HepG2 (cell line): ENCODE results near the gene E2F3. TPM values are rescaled to one million over a fixed set of nuclear protein-coding genes. Genes with fewer than 3 reads are reported as not detected.

Experiments
- AGO1 ChIP-seq: fragments of 200-400 bp; formaldehyde crosslinking; IDR thresholded peaks from 2 replicates; pipeline ENCODE4 v1.6.1; 2017; ENCODE audit warnings: mild to moderate bottlenecking, low read depth, low read length, moderate library complexity; ENCODE audit not compliant: poor library complexity, severe bottlenecking
- IKZF1 ChIP-seq: fragments of 450-650 bp; IDR thresholded peaks from 2 replicates; pipeline ENCODE4 v1.7.1; 2016
- MED1 ChIP-seq: sonication (generic); formaldehyde crosslinking; IDR thresholded peaks from 2 replicates; pipeline ENCODE4 v1.4.0; 2020; ENCODE audit warnings: missing genetic modification reagents
- MYC ChIP-seq: sonication (generic); formaldehyde crosslinking; IDR thresholded peaks from 2 replicates; pipeline ENCODE4 v1.9.0; 2021; ENCODE audit warnings: missing genetic modification reagents, borderline replicate concordance
- REXO4 ChIP-seq: sonication (generic); formaldehyde crosslinking; IDR thresholded peaks from 2 replicates; pipeline ENCODE4 v1.8.0; 2022; ENCODE audit warnings: missing genetic modification reagents, mild to moderate bottlenecking, borderline replicate concordance
- SNRNP70 ChIP-seq: fragments of 200-400 bp; formaldehyde crosslinking; IDR thresholded peaks from 2 replicates; pipeline ENCODE4 v1.6.1; 2017; ENCODE audit warnings: mild to moderate bottlenecking, low read depth, low read length, moderate library complexity
- SOX13 ChIP-seq, 3 experiments: fragments of 450-650 bp in 1 of 3; sonication (generic) in 1 of 3; formaldehyde crosslinking in 1 of 3; IDR thresholded peaks in 2 of 3; conservative IDR thresholded peaks in 1 of 3; 2 replicates each; pipeline versions ENCODE4 v1.5.0 to v1.6.1; 2016 to 2020; ENCODE audit warnings: antibody characterized with exemption in 1 of 3, mild to moderate bottlenecking in 1 of 3, missing compliant biosample characterization in 1 of 3, missing genetic modification reagents in 1 of 3, moderate library complexity in 1 of 3
- TEF ChIP-seq: sonication (generic); formaldehyde crosslinking; IDR thresholded peaks from 2 replicates; pipeline ENCODE4 v1.5.0; 2020; ENCODE audit warnings: missing genetic modification reagents
- YY1 ChIP-seq: IDR thresholded peaks from 2 replicates; pipeline ENCODE4 v1.6.1; 2011; ENCODE audit warnings: low read length, low read depth, moderate library complexity, mild to moderate bottlenecking; ENCODE audit not compliant: insufficient read depth, insufficient replicate concordance
- ZBTB14 ChIP-seq: sonication (generic); formaldehyde crosslinking; IDR thresholded peaks from 2 replicates; pipeline ENCODE4 v1.4.0; 2020; ENCODE audit warnings: missing genetic modification reagents
- ZNF232 ChIP-seq: sonication (generic); formaldehyde crosslinking; IDR thresholded peaks from 2 replicates; pipeline ENCODE4 v1.4.0; 2020; ENCODE audit warnings: missing genetic modification reagents, borderline replicate concordance
- ZNF569 ChIP-seq: sonication (generic); formaldehyde crosslinking; IDR thresholded peaks from 2 replicates; pipeline ENCODE4 v1.5.0; 2020; ENCODE audit warnings: mild to moderate bottlenecking, missing genetic modification reagents, moderate library complexity, borderline replicate concordance
- ZNF839 ChIP-seq: sonication (generic); formaldehyde crosslinking; IDR thresholded peaks from 2 replicates; pipeline ENCODE4 v1.4.0; 2020; ENCODE audit warnings: missing genetic modification reagents, mild to moderate bottlenecking, borderline replicate concordance
- ZSCAN22 ChIP-seq: sonication (generic); formaldehyde crosslinking; IDR thresholded peaks from 2 replicates; pipeline ENCODE4 v1.4.0; 2020; ENCODE audit warnings: mild to moderate bottlenecking, missing genetic modification reagents
- polyA plus RNA-seq, 8 experiments: library from polyadenylated mRNA; depleted of rRNA in 3 of 8; stranded (reverse) in 7 of 8; unstranded in 1 of 8; fragments of >200 nt; fragmentation: Illumina TruSeq in 4 of 8; extraction: Trizol in 4 of 8; gene quantifications; 2 replicates each; pipeline versions ENCODE4 v1.2.1 to v1.2.3, GENCODE V29; 2011 to 2016; ENCODE audit warnings: low read depth in 4 of 8, missing spikeins in 1 of 8, mixed read lengths in 1 of 8; ENCODE audit not compliant: insufficient read depth in 1 of 8
- total RNA-seq, 5 experiments: library from RNA; depleted of rRNA; stranded (reverse); fragments of >200 nt; fragmentation: Illumina TruSeq; extraction: Trizol; gene quantifications; 2 replicates each; pipeline ENCODE4 v1.2.3, GENCODE V29; 2016; ENCODE audit warnings: low read depth in 1 of 5
- TF ChIP-seq, protein P1 (sequence below): sonication (generic); formaldehyde crosslinking; IDR thresholded peaks from one replicate; pipeline ENCODE4 v1.5.1; 2020; ENCODE audit warnings: mild to moderate bottlenecking, missing genetic modification reagents; ENCODE audit errors: not compliant biosample characterization
- TF ChIP-seq, protein P2 (sequence below): sonication (generic); formaldehyde crosslinking; IDR thresholded peaks from 2 replicates; pipeline ENCODE4 v1.8.0; 2022; ENCODE audit warnings: mild to moderate bottlenecking, missing genetic modification reagents, borderline replicate concordance

E2F3 gene
- total and polyA plus RNA-seq, 2 of the 13 experiments (the other 11 are each of a cell fraction or from before 2014, with no cell fraction given): 8.5 to 12.7 TPM

DNA sequence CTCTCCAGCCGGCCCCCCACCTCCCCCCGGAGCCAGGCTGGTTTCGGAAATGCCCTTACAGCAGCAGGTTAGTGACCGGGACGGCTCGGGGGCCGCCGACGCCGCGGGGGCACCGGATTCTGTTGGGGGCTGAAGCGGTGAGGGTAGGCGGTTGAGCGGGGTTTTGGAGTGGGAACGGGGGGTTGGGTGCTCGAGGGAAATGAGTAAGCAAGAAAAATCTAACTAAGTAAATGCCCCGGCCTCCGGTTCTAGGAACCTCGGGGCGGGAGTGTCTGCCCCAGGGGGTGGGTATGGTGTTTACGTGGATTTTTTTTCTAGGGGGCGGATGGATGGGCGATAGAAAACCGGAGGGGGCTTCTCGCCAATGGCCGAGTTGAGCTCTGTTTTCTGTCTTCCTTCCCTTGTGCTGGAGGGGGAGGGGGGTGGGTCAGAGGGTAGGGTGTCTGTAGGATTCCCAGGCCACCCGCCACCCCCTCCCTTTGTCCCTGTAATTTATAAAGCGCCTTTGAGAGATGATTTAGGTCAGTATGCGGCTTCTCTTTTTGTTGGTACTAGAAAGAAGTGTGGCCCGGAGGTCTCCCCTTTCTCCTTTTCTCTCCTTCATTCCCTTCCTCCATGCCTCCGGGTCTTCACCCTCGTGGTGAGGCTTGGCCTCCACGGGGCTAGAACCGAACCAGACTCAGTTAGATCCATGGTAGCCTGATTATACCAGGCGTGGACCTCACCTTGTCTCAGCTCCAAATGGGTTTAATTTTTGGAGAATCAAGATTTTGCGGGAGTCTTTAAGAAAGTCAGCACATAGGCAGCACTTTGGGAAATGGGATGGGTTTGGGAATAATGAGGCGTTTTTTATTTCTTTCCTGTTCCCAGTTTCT is 2.3 kb downstream of the E2F3 start (continued):
- TF ChIP-seq ZBTB14 (no peak), YY1 (peak; percentile 13), ZNF569 (0 out of 2 replicates have a peak, but pooled peaks have one; percentile 41), TEF (CRISPR knock-in tag) (no peak), ZNF232 (CRISPR knock-in tag) (no peak), MYC (CRISPR knock-in tag) (no peak), IKZF1 (no peak), ZSCAN22 (CRISPR knock-in tag) (no peak), MED1 (CRISPR knock-in tag) (0 out of 2 replicates have a peak, but pooled peaks have one; percentile 4), AGO1 (no peak), REXO4 (CRISPR knock-in tag) (no peak), ZNF839 (no peak), SNRNP70 (no peak), SOX13 (IDR thresholded peaks at IDR 0.05) (no peak), SOX13 (CRISPR knock-in tag; conservative IDR thresholded peaks at IDR 0.05 in 1 of 2, IDR thresholded peaks at IDR 0.05 in 1 of 2) (no peak)
- TF ChIP-seq, protein P1, sequence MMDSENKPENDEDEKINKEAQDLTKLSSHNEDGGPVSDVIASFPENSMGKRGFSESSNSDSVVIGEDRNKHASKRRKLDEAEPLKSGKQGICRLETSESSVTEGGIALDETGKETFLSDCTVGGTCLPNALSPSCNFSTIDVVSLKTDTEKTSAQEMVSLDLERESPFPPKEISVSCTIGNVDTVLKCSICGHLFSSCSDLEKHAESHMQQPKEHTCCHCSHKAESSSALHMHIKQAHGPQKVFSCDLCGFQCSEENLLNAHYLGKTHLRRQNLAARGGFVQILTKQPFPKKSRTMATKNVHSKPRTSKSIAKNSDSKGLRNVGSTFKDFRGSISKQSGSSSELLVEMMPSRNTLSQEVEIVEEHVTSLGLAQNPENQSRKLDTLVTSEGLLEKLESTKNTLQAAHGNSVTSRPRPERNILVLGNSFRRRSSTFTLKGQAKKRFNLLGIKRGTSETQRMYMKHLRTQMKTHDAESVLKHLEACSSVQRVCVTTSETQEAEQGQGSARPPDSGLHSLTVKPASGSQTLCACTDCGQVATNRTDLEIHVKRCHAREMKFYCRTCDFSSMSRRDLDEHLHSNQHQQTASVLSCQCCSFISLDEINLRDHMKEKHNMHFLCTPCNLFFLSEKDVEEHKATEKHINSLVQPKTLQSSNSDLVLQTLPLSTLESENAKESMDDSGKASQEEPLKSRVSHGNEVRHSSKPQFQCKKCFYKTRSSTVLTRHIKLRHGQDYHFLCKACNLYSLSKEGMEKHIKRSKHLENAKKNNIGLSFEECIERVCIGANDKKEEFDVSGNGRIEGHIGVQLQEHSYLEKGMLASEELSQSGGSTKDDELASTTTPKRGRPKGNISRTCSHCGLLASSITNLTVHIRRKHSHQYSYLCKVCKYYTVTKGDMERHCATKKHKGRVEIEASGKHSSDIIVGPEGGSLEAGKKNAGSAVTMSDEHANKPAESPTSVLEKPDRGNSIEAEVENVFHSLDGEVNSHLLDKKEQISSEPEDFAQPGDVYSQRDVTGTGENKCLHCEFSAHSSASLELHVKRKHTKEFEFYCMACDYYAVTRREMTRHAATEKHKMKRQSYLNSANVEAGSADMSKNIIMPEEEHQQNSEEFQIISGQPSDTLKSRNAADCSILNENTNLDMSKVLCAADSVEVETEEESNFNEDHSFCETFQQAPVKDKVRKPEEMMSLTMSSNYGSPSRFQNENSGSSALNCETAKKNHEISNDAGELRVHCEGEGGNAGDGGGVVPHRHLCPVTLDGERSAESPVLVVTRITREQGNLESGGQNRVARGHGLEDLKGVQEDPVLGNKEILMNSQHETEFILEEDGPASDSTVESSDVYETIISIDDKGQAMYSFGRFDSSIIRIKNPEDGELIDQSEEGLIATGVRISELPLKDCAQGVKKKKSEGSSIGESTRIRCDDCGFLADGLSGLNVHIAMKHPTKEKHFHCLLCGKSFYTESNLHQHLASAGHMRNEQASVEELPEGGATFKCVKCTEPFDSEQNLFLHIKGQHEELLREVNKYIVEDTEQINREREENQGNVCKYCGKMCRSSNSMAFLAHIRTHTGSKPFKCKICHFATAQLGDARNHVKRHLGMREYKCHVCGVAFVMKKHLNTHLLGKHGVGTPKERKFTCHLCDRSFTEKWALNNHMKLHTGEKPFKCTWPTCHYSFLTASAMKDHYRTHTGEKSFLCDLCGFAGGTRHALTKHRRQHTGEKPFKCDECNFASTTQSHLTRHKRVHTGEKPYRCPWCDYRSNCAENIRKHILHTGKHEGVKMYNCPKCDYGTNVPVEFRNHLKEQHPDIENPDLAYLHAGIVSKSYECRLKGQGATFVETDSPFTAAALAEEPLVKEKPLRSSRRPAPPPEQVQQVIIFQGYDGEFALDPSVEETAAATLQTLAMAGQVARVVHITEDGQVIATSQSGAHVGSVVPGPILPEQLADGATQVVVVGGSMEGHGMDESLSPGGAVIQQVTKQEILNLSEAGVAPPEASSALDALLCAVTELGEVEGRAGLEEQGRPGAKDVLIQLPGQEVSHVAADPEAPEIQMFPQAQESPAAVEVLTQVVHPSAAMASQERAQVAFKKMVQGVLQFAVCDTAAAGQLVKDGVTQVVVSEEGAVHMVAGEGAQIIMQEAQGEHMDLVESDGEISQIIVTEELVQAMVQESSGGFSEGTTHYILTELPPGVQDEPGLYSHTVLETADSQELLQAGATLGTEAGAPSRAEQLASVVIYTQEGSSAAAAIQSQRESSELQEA (CRISPR knock-in tag): no peak
- TF ChIP-seq, protein P2, sequence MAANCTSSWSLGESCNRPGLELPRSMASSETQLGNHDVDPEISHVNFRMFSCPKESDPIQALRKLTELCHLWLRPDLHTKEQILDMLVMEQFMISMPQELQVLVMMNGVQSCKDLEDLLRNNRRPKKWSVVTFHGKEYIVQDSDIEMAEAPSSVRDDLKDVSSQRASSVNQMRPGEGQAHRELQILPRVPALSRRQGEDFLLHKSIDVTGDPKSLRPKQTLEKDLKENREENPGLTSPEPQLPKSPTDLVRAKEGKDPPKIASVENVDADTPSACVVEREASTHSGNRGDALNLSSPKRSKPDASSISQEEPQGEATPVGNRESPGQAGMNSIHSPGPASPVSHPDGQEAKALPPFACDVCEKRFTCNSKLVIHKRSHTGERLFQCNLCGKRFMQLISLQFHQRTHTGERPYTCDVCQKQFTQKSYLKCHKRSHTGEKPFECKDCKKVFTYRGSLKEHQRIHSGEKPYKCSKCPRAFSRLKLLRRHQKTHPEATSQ: no peak
